Activated T-helper 9 cell treated with anti-CD3 and anti-CD28 coated beads, Interleukin-2, amount 50 U/mL, for 16 hours (primary cell): ENCODE measurements around the gene TRERF1.

Experiments
- DNase-seq: peaks from one replicate; pipeline ENCODE4 v3.0.0-alpha.2; 2020; ENCODE audit warnings: low read depth

TRERF1 gene

DNA sequence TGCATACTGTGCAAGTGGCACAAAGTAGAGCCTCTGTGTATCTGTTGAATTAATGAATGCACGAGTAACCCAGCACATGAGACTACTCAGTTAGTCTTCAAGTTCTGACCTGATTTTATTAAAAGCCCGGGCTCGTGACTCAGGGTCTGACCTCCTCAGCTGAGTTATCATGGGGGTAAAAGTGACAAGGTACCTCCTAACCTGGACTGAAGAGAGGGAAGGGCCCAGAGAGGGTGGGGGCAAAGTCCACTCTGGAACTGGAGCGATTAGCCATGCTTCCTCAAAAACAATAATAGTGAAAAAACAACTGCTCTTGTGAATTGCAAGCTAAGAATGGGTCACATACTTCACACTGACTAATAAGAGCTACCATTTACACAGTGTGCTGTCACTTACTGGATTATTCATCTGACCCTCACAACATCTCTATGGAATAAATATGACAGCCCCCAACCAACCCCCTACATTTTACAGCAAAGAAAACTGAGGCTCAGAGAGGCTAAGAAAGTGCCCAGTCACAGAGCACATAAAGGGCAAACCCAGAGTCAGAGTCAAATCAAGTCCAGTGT lies 26.7 kb downstream of the TRERF1 start:
- no peak for DNase-seq

DNA sequence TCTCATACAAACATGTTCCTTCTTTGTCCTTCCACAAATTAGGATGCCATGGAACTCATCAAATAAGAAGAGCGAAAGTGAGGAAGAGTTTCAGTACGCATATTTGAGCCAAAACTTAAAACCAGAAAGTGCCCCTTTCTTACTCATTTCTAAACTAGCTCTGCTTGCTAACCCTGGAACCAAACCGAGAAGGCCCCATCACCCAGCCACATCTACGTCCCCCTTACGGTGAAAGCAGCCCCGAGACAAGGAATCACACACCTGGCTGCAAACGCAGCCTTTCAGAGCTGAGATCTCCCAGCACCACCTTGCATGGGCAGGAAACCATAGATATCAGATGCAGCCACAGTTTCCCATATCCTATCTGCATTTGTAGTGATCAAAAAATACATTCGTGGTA lies 28.5 kb downstream of the TRERF1 start:
- no peak for DNase-seq

DNA sequence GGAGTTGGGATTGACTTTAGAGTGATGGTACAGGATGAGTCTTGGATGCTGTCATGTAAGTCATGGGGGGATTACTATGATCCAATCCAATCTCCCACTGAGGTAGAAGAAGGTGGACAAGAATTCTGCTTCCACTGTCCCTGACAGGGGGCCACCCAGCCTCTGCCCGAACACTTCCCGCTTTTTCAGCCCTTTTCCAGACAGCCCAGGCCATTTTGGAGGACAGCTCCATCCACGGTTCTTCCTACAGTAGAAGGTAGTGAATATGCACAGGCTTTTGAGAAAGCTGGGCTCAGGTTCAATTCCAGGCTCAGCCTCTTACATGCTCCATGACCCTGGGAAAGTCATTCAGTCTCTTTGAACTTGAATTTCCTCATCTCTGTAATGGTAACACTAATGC lies 31.0 kb downstream of the TRERF1 start:
- DNase-seq: no peak

DNA sequence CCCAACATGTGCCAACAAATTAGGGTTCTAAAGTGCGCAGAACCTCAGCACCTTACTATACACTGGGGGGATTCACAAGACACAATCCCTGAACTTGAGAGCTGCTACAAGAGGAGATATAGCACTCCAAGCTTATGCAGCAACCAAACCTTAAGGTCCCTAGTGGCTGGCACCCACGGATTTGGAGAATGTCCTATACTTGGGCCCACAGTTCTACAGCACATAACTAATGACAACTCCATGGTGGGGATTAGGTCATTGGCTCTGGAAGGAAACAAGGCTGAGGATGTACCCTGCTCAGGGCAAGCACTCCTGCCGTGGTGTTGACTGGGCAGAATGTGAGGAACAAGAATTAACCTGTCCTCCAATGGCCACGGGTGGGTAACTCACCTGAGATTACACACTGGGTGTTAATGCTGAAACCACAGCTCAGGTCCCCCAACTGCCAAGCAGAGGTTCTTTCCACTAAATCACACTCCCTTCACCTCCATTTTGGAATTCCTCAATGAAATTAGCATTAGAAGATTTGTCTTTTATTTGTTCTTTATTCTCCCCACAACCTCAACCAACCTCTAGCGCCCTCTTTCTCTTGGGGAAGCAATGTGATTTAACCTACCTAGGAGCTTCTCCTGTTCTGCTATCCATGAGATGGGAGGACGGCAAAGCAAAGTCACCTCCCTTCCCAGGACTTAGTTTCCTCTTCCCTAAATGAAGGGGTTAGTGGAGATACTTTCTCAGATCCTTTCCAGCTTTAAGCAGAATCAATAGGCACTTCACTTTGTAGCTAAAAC lies 32.0 kb downstream of the TRERF1 start:
- DNase-seq: no peak

DNA sequence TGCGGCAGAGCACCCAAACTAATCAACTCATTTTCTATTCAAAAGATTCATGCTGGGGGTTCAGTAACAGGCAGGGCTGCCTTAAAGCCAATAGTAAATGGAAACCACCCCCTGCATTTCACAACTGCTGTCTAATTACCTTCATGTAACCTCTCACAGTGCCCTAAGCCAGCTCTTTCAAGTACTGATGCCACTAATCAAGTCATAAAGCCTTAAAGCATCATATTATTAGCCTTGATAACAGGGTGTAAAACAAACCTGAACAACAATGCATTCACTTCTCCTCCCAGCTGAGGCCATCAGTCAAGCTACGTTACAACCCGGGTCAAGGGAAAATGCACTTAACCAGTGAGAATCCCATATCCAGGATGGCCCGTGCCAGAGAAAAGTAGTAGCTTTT lies 33.0 kb downstream of the TRERF1 start:
- DNase-seq: no peak

DNA sequence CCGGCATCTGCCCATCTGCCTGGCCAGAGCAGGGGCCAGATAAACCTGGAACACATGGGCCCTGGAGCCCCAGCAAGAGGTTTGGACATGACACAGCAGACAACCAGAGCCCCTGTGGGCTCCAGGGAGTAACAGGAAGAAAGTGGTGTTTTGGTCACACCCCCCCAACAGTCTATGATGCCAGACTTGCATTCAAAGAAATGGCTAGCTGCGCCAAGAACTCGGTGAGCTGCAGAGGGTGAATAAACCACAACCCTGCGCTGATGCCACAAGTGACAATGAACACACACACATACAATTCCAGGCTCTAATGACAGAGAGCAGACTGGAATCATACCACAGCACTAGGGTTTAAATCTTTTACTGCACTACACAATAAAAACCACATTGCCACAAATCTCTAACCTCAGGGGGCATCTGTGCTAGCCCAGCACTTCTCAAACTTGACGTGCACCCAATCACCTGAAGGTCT lies 34.0 kb downstream of the TRERF1 start:
- peak; percentile 17 for DNase-seq

DNA sequence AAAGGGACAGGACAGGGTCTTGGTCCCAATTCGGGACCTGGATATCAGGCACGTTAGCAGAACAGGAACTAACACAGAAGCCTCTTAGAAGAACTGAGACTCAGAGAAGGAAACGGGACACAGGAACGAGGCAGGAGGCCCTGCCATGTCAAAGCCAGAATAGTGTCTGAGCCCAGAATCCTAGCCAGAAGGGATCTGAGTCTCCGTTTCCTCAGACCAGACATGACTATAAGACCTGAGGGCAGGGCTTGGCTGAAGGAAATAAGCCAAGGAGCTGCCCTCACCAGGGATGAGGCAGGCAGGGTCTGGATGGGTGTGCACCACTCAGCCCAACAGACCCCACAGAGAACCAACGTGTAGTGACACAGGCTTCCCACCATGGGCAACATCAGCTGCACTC lies 40.3 kb downstream of the TRERF1 start:
- DNase-seq: no peak

DNA sequence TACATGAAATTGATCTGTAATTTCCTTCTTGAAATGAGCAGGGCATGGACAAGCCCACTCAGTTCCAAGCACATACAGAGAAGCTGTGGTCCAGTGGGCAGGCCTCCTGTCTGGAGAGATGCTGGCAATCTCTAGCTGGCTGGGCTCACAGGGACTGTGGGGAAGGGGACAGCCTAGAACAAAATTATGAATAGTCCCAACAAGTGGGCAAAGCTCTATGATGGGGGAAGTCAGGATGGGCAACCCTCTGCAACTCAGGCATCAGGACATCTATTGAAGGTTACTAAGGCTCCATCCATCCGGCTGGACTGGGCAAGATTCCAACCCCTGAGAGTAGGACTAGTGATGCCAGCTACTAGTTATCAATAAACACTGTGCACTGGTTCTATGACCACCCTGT lies 40.9 kb downstream of the TRERF1 start:
- DNase-seq: no peak

DNA sequence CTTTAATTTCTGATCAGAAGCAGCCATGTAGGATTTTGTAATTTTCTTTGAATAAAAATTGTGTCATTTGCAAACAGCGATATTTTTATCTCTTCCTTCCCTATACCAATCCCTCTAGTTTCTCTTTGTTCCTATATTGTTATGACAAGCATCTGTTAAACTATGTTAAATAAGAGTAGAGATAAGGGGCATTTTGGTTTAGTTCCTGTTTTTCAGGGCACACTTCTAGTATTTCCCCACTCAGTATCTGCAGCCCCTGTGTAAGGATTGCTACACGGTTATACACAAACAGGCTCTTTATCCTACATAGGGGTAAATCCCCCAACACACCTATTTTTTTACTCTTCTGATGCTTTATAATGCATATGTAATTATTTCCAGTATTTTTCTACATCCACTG lies 42.1 kb downstream of the TRERF1 start:
- no peak for DNase-seq

DNA sequence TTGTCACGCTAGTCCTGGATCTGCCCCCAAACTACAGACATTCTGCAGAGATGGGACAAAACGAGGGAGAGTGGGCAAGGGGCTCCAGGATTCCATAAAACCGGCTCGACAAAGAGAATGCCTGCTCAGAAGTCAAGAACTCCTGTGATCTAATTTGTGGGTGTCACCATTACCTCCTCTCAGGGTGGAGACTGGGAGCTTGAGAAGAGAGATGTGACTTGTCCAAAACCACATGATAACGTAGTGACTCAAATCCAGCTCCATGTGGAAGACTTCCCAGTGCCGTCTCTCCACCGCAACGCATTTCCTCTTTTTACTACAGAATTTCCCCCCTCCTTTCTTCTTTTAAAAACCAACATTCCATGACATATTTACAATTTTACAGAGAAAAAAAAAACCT lies 44.3 kb downstream of the TRERF1 start:
- DNase-seq: no peak

DNA sequence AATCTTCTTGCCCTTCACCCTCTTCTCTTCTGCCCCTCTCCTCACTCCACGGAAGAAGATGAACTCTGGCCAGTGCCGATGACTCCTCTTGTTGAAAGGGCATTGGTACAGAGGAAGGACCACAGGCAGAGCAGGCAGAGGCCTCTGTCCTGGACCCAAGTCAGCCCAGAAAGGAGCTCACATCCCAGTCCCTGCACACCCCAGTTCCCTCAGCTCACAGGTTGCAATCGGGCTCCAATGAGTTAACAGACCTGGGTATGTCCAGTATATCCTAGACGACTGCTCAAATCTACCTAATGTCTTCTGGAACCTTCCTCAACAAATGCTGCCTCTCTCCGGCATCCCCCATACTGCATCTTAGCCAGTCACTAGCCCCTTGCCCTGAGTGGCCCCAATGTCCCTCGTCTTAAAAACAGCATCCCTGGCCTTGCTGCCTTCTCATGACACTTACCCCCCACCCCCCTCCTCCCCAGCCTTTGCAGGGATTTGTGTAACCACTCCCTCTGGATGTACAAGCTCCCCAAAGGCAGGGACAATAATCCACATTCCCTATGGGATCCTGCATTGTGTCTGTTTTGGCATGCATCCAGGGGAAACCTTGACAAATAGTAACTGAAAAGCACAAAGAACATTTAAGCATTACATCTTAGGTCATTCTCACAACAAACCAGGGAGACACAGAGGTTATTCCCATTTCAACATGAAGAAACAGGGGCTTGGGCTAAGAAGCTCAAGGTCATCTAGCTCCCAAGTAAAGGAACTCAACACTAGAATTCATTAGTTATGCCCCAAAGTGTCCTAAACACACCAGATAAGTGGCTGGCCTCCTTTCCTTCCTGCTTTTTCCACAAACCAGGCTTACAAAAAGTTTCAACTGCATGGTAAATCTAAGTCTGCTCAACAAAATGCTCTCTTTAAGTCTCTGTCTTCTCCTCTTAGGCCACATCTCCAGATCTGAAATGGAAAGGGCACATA lies 45.1 kb downstream of the TRERF1 start:
- DNase-seq: no peak

DNA sequence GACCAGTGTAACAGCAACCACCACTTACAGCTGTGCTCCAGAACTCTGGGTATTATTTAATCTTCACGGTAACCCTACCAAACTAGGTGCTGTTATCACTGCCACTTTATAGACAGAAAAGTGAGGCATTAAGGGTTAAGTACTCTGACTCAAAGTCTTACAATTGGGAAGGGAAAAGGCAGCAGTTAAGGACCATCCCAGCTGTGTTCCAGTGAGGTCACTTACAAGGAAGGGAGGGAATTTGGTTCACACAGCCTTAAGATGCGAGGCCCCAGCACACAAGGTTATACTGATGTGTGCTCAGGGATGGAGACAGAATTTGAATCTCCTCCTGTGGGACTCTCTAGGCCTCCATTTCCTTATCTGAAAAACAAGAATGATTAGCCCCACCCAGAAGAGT lies 46.7 kb downstream of the TRERF1 start:
- no peak for DNase-seq

DNA sequence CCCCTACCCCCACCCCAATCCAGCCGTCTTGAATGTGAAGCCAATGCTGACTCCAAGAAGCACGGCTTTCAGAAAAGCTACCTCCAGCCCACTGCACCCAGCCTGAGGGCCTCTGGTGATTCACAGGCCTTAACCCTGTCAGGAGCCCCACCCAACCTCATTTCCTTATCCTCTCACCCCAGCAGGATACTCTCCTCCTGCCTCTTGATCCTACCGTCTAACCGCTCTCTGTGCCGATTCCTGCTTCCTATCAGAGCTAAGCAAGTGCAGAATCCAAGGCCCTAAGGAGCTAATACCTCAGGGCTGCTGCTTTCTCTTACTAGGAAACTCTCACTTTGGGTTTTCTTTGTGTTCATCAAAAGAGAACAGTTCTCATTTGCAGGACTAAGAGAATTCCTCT lies 47.2 kb downstream of the TRERF1 start:
- DNase-seq: no peak

DNA sequence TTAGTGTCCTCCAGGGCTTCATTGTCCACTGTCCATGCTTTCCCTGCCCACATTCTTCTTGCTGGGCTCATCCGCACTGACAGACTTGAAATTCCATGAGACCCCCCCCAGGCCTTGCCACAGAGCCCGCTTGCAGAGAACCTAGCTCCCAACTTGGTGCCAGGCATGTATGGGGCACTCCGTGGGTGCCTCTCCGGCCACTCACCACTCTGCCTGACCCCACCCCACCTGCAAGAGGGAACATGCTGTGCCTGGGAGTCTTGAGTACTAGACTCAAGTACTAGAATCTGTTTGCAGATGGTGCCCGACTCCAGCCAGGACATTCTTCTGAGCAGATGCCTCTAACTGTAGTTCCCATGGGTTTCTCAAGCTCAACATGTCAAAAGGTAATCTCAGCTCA lies 47.9 kb downstream of the TRERF1 start:
- no peak for DNase-seq

DNA sequence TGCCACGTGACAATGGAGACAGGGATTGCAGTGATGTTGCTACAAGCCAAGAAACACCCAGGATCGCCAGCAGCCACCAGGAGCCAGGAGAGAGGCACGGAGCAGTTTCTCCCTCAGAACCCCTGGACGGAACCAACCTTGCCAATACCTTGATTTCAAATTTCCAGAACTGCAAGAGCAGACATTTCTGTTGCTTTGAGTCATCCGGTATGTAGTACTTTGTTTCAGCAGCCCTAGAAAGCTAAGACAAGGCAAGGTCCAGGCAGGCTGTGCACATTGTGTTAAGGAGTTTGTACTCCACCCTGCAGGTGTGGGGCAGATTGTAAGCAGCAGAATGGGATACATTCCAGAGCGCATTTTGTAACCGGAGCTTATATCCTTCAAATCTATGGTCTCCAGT lies 48.3 kb downstream of the TRERF1 start:
- no peak for DNase-seq

DNA sequence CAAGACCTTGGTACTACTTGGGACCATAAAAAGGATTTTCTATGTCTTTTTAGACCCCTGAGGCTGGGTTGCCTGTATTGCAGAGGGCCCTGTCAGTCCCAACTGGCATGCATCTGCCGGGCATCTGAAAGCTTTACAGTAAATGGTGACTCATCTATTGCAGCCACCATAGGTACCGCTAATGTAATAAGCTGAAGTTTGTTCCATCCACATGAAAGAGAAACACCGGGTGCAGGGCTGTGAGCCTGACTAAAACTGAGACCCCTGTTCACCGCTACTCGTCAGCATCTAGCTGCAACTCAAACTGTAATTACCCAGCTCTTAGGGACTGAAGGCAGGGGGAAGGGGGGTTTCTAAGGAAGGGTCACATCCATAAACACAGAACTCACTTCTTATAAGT lies 49.5 kb downstream of the TRERF1 start:
- peak; percentile 30 for DNase-seq

DNA sequence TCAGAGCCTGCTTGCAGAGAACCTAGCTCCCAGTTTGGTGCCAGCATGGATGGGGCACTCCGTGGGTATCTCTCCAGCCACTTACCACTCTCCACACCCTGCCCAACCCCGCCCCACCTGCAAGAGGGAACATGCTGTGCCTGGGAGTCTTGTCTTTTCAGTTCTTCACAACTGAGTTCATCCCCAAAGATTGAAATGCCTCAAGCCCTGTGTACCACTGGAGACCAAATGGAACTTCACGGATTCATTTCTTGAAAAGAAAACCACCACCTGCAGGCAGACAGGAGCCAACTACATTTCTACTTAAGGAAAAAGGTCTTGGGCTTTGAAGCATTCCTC lies 50.1 kb downstream of the TRERF1 start:
- DNase-seq: no peak

DNA sequence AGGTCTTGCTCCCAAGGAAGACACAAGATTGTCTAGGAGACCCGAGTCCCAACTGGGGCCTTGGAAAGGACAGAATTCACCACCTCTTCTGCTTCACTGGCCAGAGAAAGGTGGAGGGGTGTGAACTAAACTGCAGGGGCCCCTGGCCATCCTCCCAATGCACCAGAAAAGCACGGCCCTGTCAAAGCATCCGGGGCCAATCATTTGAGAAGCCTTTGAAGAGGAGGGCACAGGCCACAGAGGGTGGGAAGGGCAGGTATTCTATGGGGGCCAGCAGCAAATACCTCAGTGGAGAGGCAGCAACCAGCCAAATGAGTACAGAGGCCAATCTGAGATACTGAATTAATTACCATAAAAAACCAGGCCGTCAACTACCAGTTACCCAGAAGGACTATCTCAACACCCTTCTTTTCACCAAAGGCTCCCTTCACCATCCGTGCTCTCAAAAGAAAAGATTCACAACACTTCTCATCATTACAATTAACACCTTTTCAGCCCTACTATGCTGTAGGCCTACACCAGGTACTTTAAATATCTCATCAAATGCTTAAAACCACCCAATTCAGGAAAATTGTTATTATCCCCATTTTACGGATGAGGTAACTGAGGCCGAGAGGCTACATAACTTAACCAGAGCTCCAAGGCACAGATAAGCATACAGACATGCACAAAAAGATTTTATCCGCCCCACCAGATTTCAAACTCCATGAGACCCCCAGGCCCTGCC lies 50.7 kb downstream of the TRERF1 start:
- DNase-seq: no peak

DNA sequence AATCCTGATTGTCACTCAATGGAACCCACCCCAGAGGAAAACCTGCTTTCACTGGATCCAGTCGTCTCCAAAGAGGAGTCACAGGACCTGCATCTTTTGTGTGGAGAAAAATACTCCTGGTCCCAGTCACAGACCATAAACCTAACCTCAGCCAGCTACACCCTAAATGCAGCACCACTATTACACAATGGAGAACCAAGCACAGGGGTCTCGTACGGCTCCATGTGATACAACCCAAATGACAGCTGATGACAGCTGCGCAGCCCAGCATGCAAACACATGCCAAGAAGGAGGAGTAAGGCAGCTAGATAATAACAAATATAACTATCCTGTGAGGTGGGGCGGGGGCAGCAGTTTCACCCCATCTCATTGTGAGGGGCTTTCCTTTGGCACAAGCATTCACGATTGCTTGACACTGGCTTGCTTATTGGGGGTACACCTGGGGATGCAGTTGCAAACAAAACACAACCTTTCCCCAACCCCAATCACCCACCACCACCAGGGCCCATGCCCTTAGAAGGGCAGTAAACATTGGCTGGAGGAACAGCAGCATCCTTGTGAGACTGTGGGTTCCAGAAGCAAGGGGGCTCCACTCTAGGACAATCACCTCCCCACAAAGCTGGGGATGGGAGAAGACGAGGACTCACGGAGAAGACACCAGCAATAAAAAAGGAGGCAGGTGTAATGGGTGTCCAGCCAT lies 51.5 kb downstream of the TRERF1 start:
- no peak for DNase-seq

DNA sequence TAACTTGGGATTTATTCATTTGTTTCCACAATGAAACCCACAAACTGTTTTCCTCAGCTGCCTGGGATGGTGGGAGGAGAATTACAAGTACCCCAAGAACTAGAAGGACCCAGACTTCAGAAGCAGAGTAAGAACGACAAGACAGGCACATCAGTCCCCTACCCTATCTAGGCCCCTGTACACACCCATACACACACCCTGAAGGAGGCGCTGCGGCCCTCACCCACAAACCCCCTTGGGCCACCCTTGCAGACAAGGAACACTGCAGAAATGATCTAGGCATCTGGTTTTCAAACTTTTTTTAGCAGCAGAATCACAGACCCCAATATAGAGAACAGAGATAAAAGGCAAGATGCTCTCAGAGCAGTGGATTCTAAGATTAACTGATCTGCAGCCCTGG lies 55.0 kb downstream of the TRERF1 start:
- DNase-seq: no peak

DNA sequence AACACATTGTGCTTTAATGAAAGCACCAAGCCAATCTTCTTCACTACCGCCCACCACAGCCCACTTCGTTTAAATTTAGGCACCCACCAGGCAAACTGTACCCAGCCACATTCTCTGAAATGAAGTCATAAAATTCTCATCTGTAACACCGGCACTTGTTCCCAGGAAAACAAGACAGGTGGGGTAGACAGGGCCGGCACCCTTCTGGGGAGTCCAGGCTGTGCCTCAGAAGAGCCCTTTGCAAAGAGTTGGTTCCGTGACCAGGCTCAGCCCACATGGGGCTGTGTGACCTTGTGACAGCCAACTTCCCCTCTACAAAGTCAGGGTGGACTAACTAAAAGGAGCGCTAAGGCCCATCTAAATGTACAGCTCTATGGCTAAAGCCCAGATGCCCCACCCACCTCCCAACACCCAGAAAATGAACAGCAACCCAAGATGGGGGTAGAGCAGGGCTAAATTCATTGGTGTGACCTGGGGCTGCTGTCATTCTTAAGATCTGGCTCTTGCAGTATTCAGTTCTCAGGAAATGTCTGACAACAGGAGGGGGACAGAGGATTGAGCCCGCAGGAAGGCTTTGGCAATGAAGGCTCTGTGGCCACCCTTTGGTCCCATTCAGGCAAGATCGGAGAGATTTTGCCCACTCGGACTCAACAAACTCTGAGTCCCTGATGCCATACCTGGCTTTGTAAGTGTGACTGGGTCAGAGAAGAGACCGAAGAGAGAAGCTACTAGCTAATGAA lies 56.7 kb downstream of the TRERF1 start:
- DNase-seq: no peak
